22Rv1 (cell line): ENCODE data around the gene DAGLA.

Experiments
- ZFX ChIP-seq: fragments of 450-650 bp; IDR thresholded peaks from 2 replicates; pipeline ENCODE4 v1.6.1; 2017; ENCODE audit warnings: antibody characterized with exemption, borderline replicate concordance
- TF ChIP-seq, protein P1 (sequence below): fragments of 450-650 bp; IDR thresholded peaks from 2 replicates; pipeline ENCODE4 v1.5.1; 2017; ENCODE audit warnings: mild to moderate bottlenecking

DNA sequence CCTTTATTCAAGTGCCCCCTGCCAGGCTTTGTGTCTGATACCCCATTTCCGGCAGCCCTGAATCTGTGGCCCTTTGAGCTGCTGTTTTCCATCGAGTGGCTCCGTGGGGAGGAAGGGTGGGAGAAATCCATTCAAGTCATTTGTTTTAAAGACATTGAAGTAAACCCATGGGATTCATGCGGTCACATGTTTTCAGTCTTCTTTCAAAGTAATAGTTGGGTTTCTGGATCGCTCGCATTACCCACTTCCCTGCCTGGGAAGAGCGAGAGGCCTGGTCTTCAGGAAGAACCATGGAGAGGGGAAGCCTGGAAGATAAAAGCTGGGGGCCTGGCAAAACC lies 14.4 kb downstream of the DAGLA start:
- TF ChIP-seq, protein P1, sequence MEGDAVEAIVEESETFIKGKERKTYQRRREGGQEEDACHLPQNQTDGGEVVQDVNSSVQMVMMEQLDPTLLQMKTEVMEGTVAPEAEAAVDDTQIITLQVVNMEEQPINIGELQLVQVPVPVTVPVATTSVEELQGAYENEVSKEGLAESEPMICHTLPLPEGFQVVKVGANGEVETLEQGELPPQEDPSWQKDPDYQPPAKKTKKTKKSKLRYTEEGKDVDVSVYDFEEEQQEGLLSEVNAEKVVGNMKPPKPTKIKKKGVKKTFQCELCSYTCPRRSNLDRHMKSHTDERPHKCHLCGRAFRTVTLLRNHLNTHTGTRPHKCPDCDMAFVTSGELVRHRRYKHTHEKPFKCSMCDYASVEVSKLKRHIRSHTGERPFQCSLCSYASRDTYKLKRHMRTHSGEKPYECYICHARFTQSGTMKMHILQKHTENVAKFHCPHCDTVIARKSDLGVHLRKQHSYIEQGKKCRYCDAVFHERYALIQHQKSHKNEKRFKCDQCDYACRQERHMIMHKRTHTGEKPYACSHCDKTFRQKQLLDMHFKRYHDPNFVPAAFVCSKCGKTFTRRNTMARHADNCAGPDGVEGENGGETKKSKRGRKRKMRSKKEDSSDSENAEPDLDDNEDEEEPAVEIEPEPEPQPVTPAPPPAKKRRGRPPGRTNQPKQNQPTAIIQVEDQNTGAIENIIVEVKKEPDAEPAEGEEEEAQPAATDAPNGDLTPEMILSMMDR, result no peak
- TF ChIP-seq ZFX, result no peak
